Renal pelvis (tissue), 4 donors: Measurements from ENCODE around the gene KANK4. TPM values are rescaled to one million over a fixed set of nuclear protein-coding genes. Genes with fewer than 3 reads are reported as not detected.

Experiments used
- DNase-seq: peaks from one replicate; pipeline ENCODE4 v3.0.0-alpha.2; 2013
- polyA plus RNA-seq, 3 donors: library from polyadenylated mRNA; unstranded; fragments of 120-200 nt; gene quantifications; one replicate each; pipeline ENCODE4 v1.2.1, GENCODE V29; 2013; ENCODE audit not compliant: insufficient read length in 3 of 3

Gene KANK4
- polyA plus RNA-seq, 3 donors, result 17.8 to 24.1 (median 22.1) TPM

DNA sequence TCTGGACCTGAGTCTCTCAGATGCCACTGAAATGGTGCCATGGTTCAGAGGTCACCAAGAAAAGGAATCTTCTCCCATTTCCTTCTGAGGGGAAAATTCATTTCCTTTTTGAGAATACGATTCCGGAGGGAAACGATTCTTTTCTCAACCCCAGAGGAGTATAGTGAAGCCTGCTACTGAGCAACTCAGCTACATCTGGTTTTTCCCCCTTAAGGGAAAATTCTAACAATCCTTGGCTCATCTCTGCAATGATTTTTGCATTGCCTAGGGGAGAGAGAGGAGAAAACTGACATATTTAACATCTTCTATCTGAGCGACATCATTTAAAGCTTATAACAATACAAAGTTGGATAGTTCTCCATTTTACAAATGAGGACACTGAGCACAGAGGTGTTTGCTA is 22.4 kb upstream of the KANK4 start:
- no peak for DNase-seq

DNA sequence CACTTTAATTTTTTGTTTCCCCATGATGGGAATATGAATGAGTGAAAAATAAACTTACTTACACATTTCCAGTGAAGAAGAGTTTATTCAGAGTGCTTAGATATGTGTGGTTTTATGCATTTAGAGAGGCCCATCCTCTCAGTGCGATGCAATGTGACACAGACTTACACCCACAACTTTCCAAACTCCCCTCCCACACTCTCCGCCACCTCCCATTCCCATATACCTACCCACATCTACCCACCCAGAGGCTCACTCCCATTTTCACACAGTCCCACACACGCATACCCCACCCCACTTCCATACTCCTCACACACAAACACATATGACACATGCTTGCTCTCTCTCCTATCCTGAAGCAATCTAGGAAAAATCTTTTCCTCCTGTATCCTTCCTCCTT is 21.9 kb upstream of the KANK4 start:
- no peak for DNase-seq

- DNase-seq, result peak; percentile 79
Observed at GRCh38 chr1:62337706-62338631, 18.7 kb upstream of the KANK4 start.

- no peak for DNase-seq
Observed at GRCh38 chr1:62336995-62337705, 17.9 kb upstream of the KANK4 start.

DNA sequence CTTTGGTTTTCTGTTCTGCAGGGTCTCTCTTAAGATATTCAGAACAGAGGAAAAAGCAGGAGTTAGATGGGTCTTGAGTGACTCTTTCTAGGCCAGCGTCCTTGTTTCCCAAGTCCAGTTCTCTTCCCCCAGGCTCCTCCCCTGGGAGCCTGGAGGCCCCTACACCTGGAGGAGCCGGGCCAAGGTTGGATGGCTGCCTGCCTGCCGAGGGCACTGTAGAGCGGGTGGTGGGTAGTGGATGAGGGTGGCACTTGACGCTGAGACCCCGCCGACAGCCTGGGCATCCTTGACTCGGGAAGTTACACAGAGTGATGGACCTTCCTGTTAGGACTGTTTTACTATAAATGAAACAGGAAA is 17.4 kb upstream of the KANK4 start:
- DNase-seq, result no peak

- no peak for DNase-seq
Observed at GRCh38 chr1:62335656-62336055, 16.4 kb upstream of the KANK4 start.

DNA sequence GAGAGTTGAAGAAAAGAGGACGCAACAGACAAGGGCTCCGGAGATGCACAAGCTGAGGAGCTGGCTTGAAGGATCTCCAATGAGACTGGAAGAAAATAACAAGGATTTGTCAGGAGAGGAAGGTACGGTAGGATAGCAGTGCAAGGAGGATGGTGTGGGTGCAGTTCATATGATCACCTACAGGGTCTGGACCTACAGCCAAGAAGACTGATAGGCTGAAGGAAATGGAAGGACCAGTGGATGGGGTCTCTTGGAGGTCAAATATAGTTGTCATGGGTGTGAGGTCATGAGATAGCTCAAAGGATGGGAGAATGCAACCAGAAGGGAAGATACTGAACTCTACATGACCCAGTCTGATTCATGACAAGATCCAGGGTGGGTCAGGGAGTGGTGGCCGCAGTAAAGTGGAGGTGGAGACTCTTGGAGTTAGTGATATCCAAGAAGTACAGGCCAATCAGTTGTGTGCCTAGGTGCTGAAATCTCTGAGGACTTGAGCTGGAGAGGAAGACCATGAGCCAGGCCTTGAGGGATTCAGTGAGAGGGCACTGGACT is 15.3 kb upstream of the KANK4 start:
- DNase-seq, result no peak

DNA sequence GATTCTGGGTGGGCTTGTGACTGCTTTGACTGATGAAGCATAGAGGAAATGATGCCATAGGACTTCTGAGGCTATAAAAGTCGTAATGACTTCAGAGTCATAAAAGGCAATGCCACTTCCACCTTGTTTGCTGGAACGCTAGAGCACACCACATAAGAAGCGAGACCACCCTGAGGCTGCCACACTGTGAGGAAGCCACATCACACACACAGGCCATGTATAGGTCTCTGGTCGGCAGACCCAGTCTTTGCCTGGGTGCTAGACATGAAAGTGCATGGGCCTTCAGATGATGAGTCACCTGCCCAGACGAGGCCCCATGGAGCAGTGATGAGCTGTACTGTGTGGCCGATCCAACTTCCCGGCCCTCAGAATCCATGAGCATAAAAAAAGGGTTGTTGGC is 14.2 kb upstream of the KANK4 start:
- DNase-seq, result no peak

- DNase-seq, result no peak
Observed at GRCh38 chr1:62327360-62328055, 8.3 kb upstream of the KANK4 start.

- DNase-seq, result no peak
Observed at GRCh38 chr1:62325681-62326080, 6.4 kb upstream of the KANK4 start.

- DNase-seq, result no peak
Observed at GRCh38 chr1:62325081-62325480, 5.8 kb upstream of the KANK4 start.

DNA sequence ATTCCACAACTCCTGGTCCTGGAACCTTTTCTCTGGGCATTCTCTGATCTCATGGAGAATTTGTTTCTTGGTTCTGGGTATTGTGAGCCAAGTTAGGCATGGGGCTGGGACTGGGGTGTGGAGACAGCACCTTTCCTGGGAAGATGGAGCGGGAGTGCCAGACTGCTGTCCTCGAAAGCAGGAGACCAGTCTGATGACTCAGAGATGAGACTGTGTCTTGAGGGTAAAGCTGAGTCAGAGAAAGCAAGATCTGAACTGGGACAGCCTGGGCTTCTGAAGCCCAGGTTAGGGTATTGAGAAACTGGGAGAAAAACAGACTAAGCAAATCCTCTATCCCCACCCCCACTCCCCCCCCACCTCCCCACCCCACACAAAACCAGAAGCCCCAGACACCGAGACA is 2.2 kb upstream of the KANK4 start:
- DNase-seq, result no peak

- no peak for DNase-seq
Observed at GRCh38 chr1:62318320-62318755, 896 bp downstream of the KANK4 start.

- no peak for DNase-seq
Observed at GRCh38 chr1:62317021-62317768, 2.0 kb downstream of the KANK4 start.

- DNase-seq, result no peak
Observed at GRCh38 chr1:62316135-62316534, 3.1 kb downstream of the KANK4 start.

DNA sequence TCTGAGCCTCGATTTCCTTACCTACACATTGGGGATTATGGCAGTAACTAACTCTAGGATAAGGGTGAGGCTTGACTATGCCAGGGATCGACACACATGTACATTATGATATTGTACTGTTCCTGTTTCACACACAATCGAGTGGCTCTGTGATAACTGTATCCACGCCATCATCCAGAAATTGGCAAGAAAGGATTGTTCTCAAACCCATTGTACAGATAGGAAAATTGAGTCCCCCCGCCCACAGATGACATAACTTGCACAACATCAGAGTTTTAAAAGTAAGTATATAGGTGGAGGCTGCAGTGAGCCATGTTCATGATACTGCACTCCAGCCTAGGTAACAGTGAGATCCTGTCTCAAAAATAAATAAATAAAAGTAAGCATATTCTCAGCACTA is 3.8 kb downstream of the KANK4 start:
- DNase-seq, result no peak

DNA sequence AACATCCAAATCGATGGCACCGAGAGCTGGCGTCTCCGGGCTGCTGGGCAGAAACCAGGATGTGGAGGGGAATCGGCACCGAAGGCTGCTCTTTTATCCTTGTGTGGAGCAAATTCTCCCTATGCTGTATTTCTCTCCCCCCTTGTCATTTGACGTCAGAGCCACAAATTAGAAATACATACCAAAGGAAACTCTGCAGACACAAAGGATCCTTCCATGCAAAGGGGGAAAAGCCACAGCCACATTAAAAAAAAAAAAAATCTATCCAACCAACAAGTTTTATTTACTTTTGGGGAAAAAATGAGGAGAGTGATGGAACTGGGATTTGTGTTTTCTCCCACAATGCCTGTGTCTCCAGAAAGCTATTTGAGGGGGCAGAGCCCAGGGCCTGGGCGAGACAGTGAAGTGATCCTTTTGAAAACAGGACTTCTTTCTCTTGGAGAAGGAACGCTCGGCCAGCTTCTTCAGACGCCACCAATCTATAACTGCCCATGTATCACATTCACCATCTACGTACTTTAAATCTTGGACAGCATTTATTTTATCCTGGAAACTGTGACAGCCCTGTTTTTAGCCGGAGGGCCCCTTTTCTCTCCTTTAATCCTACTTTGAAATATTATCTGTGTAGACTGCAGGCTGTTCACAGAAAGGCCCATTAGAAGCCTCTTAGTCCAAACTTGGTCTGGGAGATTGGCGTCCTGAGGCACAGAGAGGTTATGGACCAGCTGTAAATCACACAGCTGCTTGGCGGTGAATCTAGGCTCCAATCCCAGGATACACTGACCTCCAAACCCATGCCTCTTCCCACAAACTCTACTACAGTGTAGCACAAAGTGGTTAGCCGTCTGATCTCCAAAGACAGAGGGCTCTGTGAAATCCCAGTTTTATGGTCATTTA is 4.5 kb downstream of the KANK4 start:
- DNase-seq, result peak; percentile 67

DNA sequence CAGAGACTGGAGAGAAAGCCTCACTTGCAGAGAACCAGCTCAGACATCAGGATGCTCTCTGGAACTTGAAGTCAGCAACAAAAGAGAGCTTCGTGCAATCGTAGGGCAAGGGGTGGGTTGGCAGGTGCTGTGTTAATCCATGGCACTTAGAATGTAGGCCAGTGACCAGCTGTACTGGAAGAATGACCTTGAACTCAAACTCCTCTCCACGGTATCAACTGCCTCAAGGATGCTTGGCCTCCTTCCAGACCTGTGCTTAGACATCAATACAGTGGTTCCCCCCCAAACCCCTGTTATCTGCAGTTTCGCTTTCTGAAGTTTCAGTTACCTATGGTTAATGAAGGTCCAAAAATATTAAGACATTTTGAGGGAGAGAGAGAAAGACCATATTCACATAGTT is 6.5 kb downstream of the KANK4 start:
- no peak for DNase-seq

GRCh38 chr1:62311473-62311943 is 7.7 kb downstream of the KANK4 start:
- DNase-seq, result no peak

DNA sequence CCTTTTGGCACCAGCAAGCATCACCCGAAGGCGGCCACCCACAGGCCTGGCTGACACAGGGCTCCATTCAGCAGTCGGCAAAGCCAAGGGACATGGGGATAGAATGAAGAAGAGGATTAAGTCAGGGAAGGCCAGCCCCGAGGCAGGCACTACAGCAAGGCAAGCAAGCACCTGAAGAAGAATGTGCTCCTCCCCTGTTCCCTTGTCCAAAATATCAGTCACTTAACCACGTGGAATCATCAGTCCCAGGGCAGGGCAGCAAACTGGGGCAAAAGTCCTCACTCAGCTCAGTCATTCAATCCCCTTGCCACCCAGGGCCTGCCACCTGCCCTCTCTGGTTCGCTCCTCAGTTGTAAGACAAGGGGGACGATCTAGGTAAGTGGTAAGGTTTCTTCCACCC is 9.3 kb downstream of the KANK4 start:
- no peak for DNase-seq
